Stimulated activated CD4-positive, alpha-beta T cell treated with anti-CD3 and anti-CD28 coated beads, Interleukin-4, amount 100 ng/mL, for 4 hours (primary cell): ENCODE data around the gene ARHGAP42.
"Not testable (repeated sequence)": the region's sequence is repeated elsewhere in the genome, so short reads cannot be mapped to it uniquely, and the experiment has no call there.

ENCODE experiments used
- DNase-seq, 2 experiments: peaks; one replicate each; pipeline ENCODE4 v3.0.0-alpha.2; 2020

ARHGAP42 gene

DNA sequence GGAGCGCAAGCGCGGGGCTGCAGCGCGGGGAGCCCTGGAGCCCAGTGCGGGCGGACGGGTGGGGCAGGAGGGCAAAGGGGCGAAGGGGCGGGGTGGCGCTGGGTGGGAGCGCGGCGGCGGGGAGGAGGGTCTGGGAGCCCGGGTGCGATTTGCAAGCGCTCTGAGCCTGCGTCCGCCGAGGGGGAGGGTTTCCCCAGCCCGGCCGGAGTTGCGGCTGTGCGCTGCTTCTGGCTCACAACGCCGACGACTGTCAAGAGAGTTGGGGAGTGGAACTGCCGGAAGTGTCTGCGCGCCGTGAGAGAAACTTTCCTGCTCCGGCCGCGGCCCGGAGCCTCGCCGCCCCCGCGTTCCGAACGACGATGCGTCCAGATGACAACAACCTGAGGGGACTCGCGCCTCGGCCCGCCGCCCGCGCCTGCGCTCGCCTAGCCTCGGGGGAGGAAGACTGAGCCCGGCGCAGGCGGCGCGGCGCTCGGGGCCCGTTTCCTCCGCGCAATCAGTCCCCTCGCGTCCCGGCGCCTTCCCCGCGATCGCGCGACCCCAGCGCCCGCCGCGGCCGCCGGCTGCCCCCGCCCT lies at the start of gene ARHGAP42:
TSS of gene ARHGAP42 (plus strand) at position 235 of the 576 bp plus-strand sequence. CDS start 391 bp downstream, outside the sequence.
- DNase-seq, result peak in 1 of 2 experiments; percentile 2

DNA sequence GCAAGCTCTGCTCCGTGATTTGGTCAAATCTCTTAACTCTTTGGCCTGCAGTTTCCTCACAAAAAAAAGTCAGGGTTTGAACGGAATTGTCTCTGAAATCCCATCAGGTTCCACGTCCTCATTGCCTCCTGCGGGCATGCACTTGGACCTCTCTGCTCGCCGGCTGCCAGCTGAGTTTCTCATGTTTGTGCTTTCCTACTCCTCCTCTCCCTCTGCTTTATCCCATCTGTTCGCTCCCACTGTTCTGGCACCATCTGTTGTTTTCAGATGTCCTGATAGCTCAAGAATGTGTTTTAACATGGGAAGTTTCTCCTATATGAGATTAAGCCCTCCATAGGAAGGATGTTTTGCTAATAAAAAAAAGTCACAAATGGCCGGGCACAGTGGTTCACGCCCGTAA lies 49.4 kb upstream of the ARHGAP42 start:
- no peak for DNase-seq

DNA sequence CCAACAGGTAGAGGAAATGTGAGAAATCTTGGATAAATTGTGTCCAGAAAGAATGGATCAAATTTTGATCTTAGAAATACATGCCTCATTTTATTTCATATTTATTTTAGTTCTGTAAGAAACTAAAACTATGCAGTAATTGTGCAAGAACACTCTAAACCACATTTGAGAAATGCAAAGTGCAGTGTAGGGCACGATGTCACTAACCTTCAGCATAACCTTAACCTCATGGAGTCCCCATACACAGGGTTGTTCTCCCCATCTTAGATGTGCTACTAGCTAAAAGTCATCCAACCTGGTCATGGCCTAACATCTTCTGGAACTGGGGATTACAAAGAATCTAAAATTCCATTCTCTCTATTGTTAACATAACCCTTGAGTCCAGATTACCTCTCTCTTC lies 48.4 kb upstream of the ARHGAP42 start:
- DNase-seq, result no peak

DNA sequence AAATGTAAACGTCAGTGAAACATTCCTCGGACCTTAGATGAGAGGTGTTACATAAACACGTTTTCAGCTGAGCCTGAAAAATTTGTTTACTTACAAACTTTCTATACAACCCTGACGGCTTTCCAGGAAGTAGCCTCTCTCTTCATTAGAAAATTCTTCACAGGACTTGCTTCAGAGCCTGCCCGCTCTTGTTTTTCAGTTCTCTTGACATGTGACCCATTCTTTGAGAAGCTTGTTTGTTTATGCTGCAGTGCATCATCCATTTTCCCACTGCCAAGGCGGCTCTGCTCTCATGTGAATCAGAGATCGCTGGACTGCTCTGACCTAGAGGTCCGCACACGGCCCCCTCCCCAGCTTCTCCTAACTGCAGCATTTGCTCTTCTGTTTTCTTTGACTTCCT lies 47.9 kb upstream of the ARHGAP42 start:
- DNase-seq, result no peak

DNA sequence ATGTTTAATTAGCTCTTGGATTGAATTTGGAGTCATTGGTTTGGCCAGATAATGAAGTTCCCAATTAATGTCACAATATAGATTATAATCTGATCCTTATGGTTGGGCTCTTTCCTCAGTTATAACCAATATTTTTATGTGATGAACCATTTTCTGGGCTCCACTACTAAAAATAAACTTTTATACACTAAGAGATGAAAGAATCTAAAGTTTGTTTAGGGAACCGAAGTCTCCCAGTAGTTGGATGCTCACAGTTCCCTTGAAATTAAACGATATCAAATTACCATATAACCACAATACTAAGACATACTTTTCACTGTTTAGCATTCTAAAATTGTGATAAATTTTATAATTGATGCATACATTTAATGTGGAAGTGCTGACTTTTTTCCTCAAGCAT lies 47.0 kb upstream of the ARHGAP42 start:
- DNase-seq, result no peak

GRCh38 chr11:100640646-100641045 lies 46.4 kb upstream of the ARHGAP42 start:
- no peak for DNase-seq

- DNase-seq, result no peak
Measured at GRCh38 chr11:100641456-100641855, 45.6 kb upstream of the ARHGAP42 start.

DNA sequence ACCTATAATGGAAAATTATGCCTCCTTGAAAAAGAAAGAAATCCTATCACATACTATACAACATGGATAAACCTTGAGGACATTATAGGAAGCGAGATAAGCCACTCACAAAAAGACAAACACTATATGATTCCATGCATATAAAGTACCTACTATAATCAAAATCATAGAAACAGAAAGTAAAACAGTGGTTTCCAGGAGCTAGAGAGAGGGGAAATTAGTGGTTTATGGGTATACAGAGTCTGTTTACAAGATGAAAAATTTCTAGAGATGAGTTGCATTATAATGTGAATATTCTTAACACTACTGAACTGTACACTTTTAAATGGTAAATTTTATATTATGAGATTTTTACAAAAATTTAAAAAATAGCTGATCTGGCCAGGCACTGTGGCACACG lies 40.5 kb upstream of the ARHGAP42 start:
- DNase-seq, result no peak

DNA sequence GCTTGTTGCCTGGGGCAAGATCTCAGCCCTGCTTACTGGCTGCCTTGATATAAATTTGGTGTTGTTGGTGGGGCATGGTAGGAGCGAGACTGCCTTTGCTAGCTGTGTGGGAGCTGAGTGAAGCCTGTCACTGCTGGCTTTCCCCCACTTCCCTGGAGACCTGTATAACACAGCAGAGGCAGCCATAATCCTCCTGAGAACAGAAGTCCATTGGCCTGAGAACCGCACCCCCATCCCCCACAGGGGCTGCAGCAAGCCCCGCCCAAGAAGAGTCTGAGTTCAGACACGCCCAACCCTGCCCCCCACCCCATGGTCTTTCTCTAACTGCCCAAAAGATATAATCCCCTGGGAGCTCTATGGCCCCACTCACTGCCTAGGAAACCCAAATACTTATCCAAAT lies 39.2 kb upstream of the ARHGAP42 start:
- no peak for DNase-seq

DNA sequence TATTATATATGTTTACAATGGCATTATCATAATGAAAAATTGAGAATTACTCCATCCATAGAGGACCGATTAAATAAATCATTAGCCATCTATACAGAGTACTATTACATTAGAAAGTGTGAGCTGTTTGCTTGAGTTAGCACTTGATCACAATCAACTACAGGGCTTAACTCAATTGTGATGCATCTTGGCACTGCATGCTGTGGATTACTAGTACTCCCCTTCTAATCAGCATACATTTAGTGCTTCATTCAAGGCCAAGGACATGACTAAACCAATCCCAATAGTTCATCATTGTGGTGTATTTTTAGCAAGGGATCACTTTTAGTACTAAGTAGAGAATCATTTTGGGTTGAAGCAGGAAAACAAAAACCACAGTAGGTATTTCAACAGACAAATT lies 23.5 kb upstream of the ARHGAP42 start:
- DNase-seq, result no peak

- no peak for DNase-seq
Measured at GRCh38 chr11:100663996-100664395, 23.1 kb upstream of the ARHGAP42 start.

DNA sequence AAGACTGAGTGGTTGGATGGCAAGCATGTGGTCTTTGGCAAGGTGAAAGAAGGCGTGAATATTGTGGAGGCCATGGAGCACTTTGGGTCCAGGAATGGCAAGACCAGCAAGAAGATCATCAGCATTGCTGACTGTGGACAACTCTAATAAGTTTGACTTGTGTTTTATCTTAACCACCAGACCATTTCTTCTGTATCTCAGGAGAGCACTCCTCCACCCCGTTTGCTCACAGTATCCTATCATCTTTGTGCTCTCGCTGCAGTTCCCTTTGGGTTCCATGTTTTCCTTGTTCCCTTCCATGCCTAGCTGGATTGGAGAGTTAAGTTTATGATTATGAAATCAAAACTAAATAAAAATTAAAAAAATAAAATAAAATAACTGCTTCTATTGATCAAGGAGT lies 20.3 kb upstream of the ARHGAP42 start:
- not testable (repeated sequence) for DNase-seq

DNA sequence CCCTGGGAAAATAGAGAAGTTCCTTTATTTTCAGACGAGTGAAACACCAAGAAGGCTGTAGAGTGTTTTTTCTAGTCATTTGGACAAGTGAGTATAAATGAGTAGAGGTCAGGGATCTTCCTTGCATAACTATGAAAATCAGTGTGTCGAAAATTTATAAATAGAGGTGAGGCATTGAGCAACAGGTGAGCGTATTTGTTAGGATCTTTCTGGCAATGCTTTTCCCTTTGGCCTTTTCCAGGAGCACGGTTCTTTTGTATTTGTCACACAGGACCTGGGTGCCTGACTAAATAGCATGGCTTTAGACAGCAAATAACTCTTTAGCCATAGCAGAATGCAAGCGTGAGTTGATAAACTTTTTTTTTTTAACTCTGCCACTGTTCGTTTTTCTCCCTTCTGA lies 19.6 kb upstream of the ARHGAP42 start:
- no peak for DNase-seq

GRCh38 chr11:100670140-100670539 lies 16.9 kb upstream of the ARHGAP42 start:
- DNase-seq, result no peak

- no peak for DNase-seq
Measured at GRCh38 chr11:100671471-100671870, 15.6 kb upstream of the ARHGAP42 start.

DNA sequence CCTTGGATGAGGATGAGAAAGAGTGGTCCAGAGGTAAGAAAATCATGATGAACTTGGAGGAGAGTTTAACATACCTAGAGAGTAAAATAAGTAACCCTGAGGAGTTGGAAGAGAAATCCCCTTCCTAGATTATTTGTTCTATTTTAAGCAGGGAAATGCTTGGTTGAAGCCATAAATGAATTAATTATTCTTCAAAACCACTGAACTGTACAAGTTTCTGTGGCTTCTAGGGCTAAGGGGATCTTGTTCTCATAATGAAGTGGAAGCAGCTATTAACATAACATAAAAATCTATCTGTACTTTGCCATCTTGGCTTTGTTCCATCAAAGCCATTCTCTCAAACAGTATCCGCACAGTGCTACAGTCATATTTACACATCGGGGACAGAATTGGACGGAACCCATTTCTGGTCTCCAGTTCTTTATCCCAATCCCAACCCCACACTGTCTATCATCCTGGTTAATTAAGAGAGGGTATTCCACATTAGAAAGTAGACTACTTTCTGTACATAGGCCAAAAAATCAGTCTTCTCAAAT lies 14.5 kb upstream of the ARHGAP42 start:
- no peak for DNase-seq

DNA sequence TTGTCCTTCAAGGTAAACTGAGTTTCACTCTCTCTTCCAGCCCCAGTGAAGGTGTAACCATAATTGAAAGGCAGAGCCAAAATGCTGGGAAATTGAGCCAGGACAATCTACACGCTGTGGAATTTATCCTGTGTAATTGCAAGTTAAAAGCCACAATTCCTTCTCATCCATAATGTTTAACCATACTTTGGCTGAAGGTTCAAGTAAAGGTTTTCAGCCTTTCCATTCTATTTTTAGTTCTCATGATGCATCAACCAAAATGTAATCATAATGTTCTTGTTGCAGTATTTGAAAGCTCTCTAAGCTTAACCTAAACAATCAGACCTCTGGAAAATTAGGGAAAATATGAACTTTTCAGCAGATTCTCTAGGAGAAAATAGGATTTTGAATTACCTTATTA lies 14.0 kb upstream of the ARHGAP42 start:
- no peak for DNase-seq

DNA sequence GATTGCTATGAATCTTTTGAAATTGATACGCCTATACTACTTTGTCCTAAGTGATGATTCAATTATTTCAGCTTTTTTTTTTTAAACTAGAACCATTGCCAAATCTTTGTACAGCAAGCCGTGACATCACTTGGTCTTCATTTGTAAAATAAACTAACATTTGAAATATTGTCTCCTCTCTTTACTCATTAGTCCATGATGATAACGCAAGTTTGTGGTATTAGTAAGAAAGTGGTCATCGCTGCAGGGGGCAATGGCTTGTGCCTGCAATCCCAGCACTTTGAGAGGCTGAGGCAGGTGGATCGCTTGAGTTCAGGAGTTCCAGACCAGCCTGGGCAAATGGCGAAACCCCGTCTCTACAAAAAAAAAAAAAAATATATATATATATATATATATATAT lies 12.9 kb upstream of the ARHGAP42 start:
- no peak for DNase-seq

GRCh38 chr11:100675115-100675650 lies 11.9 kb upstream of the ARHGAP42 start:
- no peak for DNase-seq

- DNase-seq, result no peak
Measured at GRCh38 chr11:100676901-100677300, 10.2 kb upstream of the ARHGAP42 start.

GRCh38 chr11:100677796-100678195 lies 9.3 kb upstream of the ARHGAP42 start:
- no peak for DNase-seq

GRCh38 chr11:100680070-100680469 lies 7.0 kb upstream of the ARHGAP42 start:
- no peak for DNase-seq

DNA sequence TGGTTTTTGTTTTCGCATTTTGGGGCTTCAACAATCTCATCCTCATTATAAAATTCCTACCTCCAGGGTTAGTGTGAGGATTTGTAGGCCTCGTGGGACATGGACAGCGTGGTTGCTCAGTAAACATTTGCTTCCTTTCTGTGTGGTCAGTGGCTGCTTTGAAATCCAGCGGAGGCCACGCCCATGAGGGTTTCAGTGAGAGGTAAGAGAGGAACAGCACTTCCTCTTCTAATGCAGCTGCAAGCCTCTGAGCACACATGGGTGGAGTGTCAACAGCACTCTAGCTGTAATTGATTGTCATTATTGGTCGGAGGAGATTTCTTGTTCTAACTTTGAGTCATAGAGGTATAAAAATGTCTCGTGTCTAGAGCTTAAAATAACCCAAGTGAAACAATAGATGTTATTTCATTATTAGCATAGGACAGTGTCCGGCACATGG lies 6.0 kb upstream of the ARHGAP42 start:
- no peak for DNase-seq

DNA sequence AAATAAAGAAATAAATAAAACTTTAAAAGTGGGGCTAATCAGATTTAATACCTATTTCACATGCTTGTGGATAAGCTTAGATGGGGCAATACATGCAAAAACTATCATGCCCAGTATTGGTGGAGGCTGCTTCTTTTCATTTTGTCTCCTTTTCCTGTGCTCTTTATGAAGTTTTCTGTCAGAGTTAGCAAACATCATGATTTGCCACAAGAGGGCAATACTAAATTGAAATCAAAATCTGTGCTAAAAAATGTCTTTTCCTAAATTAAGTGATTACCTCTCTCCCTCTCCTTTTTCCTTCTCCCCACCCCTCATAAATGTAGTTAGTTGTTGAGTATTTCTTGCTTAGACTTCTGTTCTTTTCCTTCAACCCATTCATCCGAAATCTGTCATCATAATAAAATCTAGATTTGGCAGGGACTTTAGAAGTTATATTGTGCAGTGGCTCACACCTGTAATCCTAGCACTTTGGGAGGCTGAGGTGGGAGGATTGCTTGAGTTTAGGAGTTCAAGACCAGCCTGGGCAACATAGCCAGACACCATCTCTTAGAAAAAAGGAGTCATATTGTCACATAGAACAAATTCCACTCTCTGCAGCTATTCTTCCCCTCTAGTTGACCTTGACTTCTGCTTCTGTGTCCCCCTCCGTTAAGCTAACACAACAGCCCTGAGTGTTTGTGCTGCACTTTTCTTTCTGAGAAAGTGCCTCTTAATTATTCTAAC lies 4.7 kb upstream of the ARHGAP42 start:
- no peak for DNase-seq
